Endothelial cell of umbilical vein (primary cell): ENCODE results near the gene CSNK1A1. TPM values are rescaled to one million over a fixed set of nuclear protein-coding genes. Genes with fewer than 3 reads are reported as not detected.
A peak's percentile ranks its signal among the peaks of the same experiment; 100 is the strongest.

Experiments
- BruUV-seq: library from RNA; stranded (reverse); fragments of 400-500 nt; replicated peaks from 2 replicates; lab custom pipeline; 2021; lab: Mats Ljungman, UMichigan
- CTCF ChIA-PET: fragments of 300-600, 350-600 bp; sonication (Branson Sonifier 250); formaldehyde crosslinking; loops from one replicate; lab custom pipeline; 2021; ENCODE audit warnings: antibody characterized with exemption, inconsistent platforms; lab: Charles Lee
- POLR2A ChIA-PET: fragments of 300-600, 350-600 bp; sonication (Branson Sonifier 250); formaldehyde crosslinking; loops from one replicate; lab custom pipeline; 2021; ENCODE audit warnings: antibody characterized with exemption, inconsistent platforms; lab: Charles Lee
- DNase-seq: peaks from one replicate; pipeline ENCODE4 v3.0.0-alpha.2; 2011; ENCODE audit warnings: low read depth, low spot score
- FAIRE-seq: peaks from 2 replicates; lab custom pipeline; 2011; peaks lifted over from hg19 to GRCh38; lab: Jason Lieb, UNC
- H2AFZ ChIP-seq: 2 replicates; pipeline ENCODE4 v1.6.0; 2012; ENCODE audit warnings: low read depth, low read length, control low read depth, inconsistent platforms
- H3K27ac ChIP-seq: 2 replicates; pipeline ENCODE4 v1.5.1; 2011; ENCODE audit warnings: low read depth, mild to moderate bottlenecking, control low read depth, low read length, moderate library complexity; ENCODE audit not compliant: insufficient read depth
- H3K27me3 ChIP-seq, 2 experiments: 2 replicates each; pipeline versions ENCODE4 v1.6.0 to v1.6.1; 2011; ENCODE audit warnings: low read length in 2 of 2, mixed read lengths in 1 of 2; ENCODE audit not compliant: control insufficient read depth in 2 of 2, insufficient read depth in 2 of 2
- H3K36me3 ChIP-seq, 2 experiments: 2 replicates in 1 of 2; 3 replicates in 1 of 2; pipeline ENCODE4 v1.5.1; 2011; ENCODE audit warnings: low read length in 2 of 2, mild to moderate bottlenecking in 1 of 2, moderate library complexity in 1 of 2; ENCODE audit not compliant: control insufficient read depth in 2 of 2, insufficient read depth in 2 of 2; ENCODE audit errors: extremely low read depth in 1 of 2
- H3K4me1 ChIP-seq: 3 replicates; pipeline ENCODE4 v1.5.1; 2011; ENCODE audit warnings: mild to moderate bottlenecking, low read length; ENCODE audit not compliant: control insufficient read depth, insufficient read depth; ENCODE audit errors: extremely low read depth
- H3K4me2 ChIP-seq: 2 replicates; pipeline ENCODE4 v1.6.1; 2011; ENCODE audit warnings: low read length, control low read depth, mixed read lengths; ENCODE audit not compliant: insufficient read depth
- H3K4me3 ChIP-seq, 3 experiments: fragments of 200-600 bp in 1 of 3; sonication (generic), shearing (Covaris generic) in 1 of 3; replicated peaks in 1 of 3; 2 replicates each; pipeline ENCODE4 v1.5.1; 2011 to 2016; ENCODE audit warnings: control low read depth in 3 of 3, low read length in 3 of 3, mild to moderate bottlenecking in 2 of 3, inconsistent platforms in 1 of 3, low read depth in 1 of 3, moderate library complexity in 1 of 3; ENCODE audit not compliant: insufficient read depth in 1 of 3
- H3K79me2 ChIP-seq: 2 replicates; pipeline ENCODE4 v1.6.0; 2012; ENCODE audit warnings: low read length, inconsistent platforms; ENCODE audit not compliant: control insufficient read depth, insufficient read depth
- H3K9ac ChIP-seq: replicated peaks from 2 replicates; pipeline ENCODE3; 2011; ENCODE audit warnings: low read length, control low read depth; ENCODE audit not compliant: insufficient read depth; ENCODE audit errors: extremely low read depth
- H3K9me1 ChIP-seq: replicated peaks from 3 replicates; pipeline ENCODE4 v1.6.0; 2011; ENCODE audit warnings: mild to moderate bottlenecking, low read length; ENCODE audit not compliant: control insufficient read depth, insufficient read depth; ENCODE audit errors: extremely low read depth
- H3K9me3 ChIP-seq: replicated peaks from 2 replicates; pipeline ENCODE4 v1.5.1; 2012; ENCODE audit warnings: low read length, inconsistent platforms; ENCODE audit not compliant: control insufficient read depth, insufficient read depth
- H4K20me1 ChIP-seq: replicated peaks from 2 replicates; pipeline ENCODE3; 2011; ENCODE audit warnings: mild to moderate bottlenecking, low read length; ENCODE audit not compliant: control insufficient read depth, insufficient read depth; ENCODE audit errors: extremely low read depth
- CTCF ChIP-seq, 2 donors: IDR thresholded peaks; 1 replicate in 1 of 2; 2 replicates in 1 of 2; pipeline ENCODE4 v1.5.1; 2011; ENCODE audit warnings: low read length in 2 of 2, mild to moderate bottlenecking in 2 of 2, moderate library complexity in 2 of 2, control low read depth in 1 of 2, inconsistent platforms in 1 of 2, low read depth in 1 of 2; ENCODE audit not compliant: insufficient read depth in 1 of 2; ENCODE audit errors: extremely low read depth in 1 of 2
- EZH2 ChIP-seq: IDR thresholded peaks from 2 replicates; pipeline ENCODE4 v1.6.1; 2012; ENCODE audit warnings: borderline replicate concordance, low read depth, mild to moderate bottlenecking, moderate library complexity, low read length, inconsistent platforms; ENCODE audit not compliant: severe bottlenecking
- FOS ChIP-seq: IDR thresholded peaks from 2 replicates; pipeline ENCODE4 v1.6.1; 2011; ENCODE audit warnings: mild to moderate bottlenecking, low read length, moderate library complexity, borderline replicate concordance; ENCODE audit not compliant: insufficient read depth
- GATA2 ChIP-seq: IDR thresholded peaks from 2 replicates; pipeline ENCODE4 v1.7.0; 2011; ENCODE audit warnings: low read depth, mild to moderate bottlenecking, moderate library complexity, mixed read lengths, low read length; ENCODE audit not compliant: insufficient read length, insufficient read depth
- JUN ChIP-seq: IDR thresholded peaks from 2 replicates; pipeline ENCODE4 v1.6.1; 2011; ENCODE audit warnings: borderline replicate concordance, low read depth; ENCODE audit not compliant: insufficient read length, insufficient read depth
- MAX ChIP-seq: IDR thresholded peaks from 2 replicates; pipeline ENCODE4 v1.6.1; 2011; ENCODE audit not compliant: insufficient read depth, insufficient read length
- MYC ChIP-seq: IDR thresholded peaks from one replicate; pipeline ENCODE4 v1.6.1; 2011; ENCODE audit warnings: mild to moderate bottlenecking, low read depth, low read length
- POLR2A ChIP-seq: IDR thresholded peaks from 2 replicates; pipeline ENCODE4 v1.6.1; 2012; ENCODE audit warnings: low read depth, mild to moderate bottlenecking, control low read depth, low read length
- POLR2AphosphoS5 ChIP-seq: IDR thresholded peaks from 2 replicates; pipeline ENCODE4 v1.6.1; 2012; ENCODE audit warnings: low read depth, mild to moderate bottlenecking, control low read depth, low read length, moderate library complexity; ENCODE audit not compliant: insufficient read depth
- dilution Hi-C: fragments of 300-500 bp; cut with MboI; formaldehyde crosslinking; loops from one replicate; pipeline ENCODE4 v1.15.0; 2019; ENCODE audit warnings: low sequenced_read_pairs; ENCODE audit not compliant: extremely low pct_ligation_motif_present
- intact Hi-C: fragments of 100-400 bp; cut with micrococcal nuclease; formaldehyde crosslinking; loops from one replicate; pipeline ENCODE4 v1.10.0; 2022
- polyA plus RNA-seq, 4 experiments: library from polyadenylated mRNA; depleted of rRNA in 3 of 4; stranded (reverse) in 3 of 4; unstranded in 1 of 4; fragments of >200 nt; gene quantifications; 2 replicates each; pipeline versions ENCODE4 v1.2.1 to v1.2.3, GENCODE V29; 2011 to 2012; ENCODE audit warnings: missing spikeins in 1 of 4
- total RNA-seq: library from RNA; stranded (reverse); gene quantifications from 2 replicates; pipeline ENCODE4 v1.2.3, GENCODE V29; 2021

The CSNK1A1 gene
- total and polyA plus RNA-seq, 2 donors (not counting 3 experiments of a cell fraction or from before 2014, with no cell fraction given), result 74.1 to 253 TPM

- Histone ChIP-seq H3K27me3 (no peaks in the 10 kb centered on the region), H2AFZ (no peak overlapping the region), H4K20me1 (no peaks in the 10 kb centered on the region), H3K9me1 (no peaks in the 10 kb centered on the region), H3K36me3 (no peaks in the 10 kb centered on the region), H3K9ac (no peak overlapping the region), H3K27ac (no peak overlapping the region), H3K4me2 (no peak overlapping the region), H3K4me1 (peaks cover 19% of the 10 kb centered on the region), H3K9me3 (no peaks in the 10 kb centered on the region), H3K79me2 (no peaks in the 10 kb centered on the region), H3K4me3 (no peak overlapping the region)
- intact Hi-C loops, result no loop called here
- dilution Hi-C loops, result no loop called here
- FAIRE-seq, result peak; percentile 46
- TF ChIP-seq CTCF (IDR thresholded peaks at IDR 0.05; ENCODE audit: extremely low read depth in 1 of 2, insufficient read depth in 1 of 2, low read depth in 1 of 2, low read length in 2 of 2), result no peak
- no peak for TF ChIP-seq POLR2A
- TF ChIP-seq JUN, result no peak
- no peak for TF ChIP-seq POLR2AphosphoS5
- TF ChIP-seq MYC, result no peak
- TF ChIP-seq EZH2, result no peak
- TF ChIP-seq MAX, result no peak
- no peak for TF ChIP-seq GATA2
- no peak for TF ChIP-seq FOS
- POLR2A ChIA-PET, result no interaction called here
- DNase-seq, result no peak
- CTCF ChIA-PET, result no interaction called here
- BruUV-seq, result no TSS peak
Measured at GRCh38 chr5:149456597-149457392, 94.4 kb downstream of the CSNK1A1 start.
